Measurements from ENCODE around the gene LMBRD2. TPM values are rescaled to one million over a fixed set of nuclear protein-coding genes. Genes with fewer than 3 reads are reported as not detected.
A peak's percentile ranks its signal among the peaks of the same experiment; 100 is the strongest.

Gene LMBRD2
- total and polyA plus RNA-seq, 7 experiments from 2014 or later: 4.1 to 17.1 (median 7.9) TPM

DNA sequence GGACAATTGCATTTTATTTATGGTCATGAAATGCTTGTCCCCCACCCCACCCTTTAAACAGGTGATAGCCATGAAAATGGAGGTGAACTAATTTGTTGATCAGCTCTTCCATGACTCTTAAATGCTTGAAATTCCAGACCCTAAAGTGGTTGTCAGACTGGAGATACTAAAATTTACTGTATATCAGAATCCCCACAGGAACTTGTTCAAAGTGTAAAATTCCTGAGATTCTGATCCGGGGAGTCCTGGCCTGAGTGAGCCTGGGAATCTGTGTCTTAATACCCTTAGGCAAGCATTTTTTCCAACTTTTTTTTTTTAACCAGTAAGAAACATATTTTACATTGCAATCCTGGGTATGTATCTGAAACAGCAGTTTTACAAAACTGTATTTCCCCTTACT lies 4.9 kb upstream of the LMBRD2 start:
- no peak overlapping the region for H3K27ac Mint-ChIP-seq

DNA sequence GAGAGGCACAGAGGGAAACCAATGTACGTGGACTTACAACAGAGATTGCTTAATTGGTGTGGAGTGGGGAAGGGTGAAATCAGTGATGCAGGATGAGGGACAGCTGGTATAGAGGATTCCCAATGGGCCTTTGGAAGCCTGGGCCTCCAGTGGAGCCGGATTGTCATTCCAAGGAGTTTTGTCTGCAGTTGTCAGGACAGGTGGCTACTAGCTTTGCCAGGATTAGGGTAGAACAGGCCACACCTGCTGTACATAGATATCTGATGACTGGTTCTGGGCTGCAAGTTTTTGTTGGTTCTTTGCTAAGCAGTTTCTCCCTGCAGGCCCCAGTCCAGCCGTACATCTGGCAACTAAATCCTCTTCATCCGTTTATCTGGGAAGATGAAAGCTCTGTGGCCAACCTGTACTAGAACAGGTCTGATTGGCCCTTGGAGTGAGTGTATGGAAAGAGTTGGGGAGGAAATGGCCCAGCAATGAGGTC lies 4.5 kb upstream of the LMBRD2 start:
- ChIA-PET POLR2A (no interaction called here), CTCF (no interaction called here)
- H3K4me1 Mint-ChIP-seq: peaks cover 27 to 76% (median 67%) of the 10 kb centered on the region in 7 donors
- Histone ChIP-seq H3K27me3 (ENCODE audit: control insufficient read depth in 2 of 2, insufficient read depth in 2 of 2, low read length in 2 of 2) (no peaks in the 10 kb centered on the region), H3K36me3 (ENCODE audit: control insufficient read depth in 2 of 3, insufficient read depth in 3 of 3, low read length in 3 of 3) (peaks cover 4 to 48% (median 5%) of the 10 kb centered on the region in 3 experiments), H3K27ac (ENCODE audit: low read depth, low read length) (no peak overlapping the region), H3K4me1 (ENCODE audit: control insufficient read depth in 2 of 2, insufficient read depth in 2 of 2, low read length in 2 of 2) (peaks cover 6 to 11% of the 10 kb centered on the region in 2 donors), H3K9me3 (ENCODE audit: control insufficient read depth in 2 of 3, low read length in 3 of 3) (no peaks in the 10 kb centered on the region), H3K4me3 (ENCODE audit: low read length) (no peak overlapping the region)
- intact Hi-C loops (cut with micrococcal nuclease): loop anchor here in 1 of 2 donors (10.0 kb wide), 1 partner anchor 251 kb away; no protein-coding TSS in a partner anchor
- no peak for ATAC-seq
- H3K4me3 Mint-ChIP-seq: no peak overlapping the region
- H3K27me3 Mint-ChIP-seq: no peaks in the 10 kb centered on the region
- no peak overlapping the region for H3K27ac Mint-ChIP-seq
- peaks cover 8 to 64% (median 42%) of the 10 kb centered on the region in 5 donors for H3K36me3 Mint-ChIP-seq
- H3K9me3 Mint-ChIP-seq: no peaks in the 10 kb centered on the region
- no peak for DNase-seq

More for the DNA sequence above, 4.9 kb upstream of the LMBRD2 start:
- ChIA-PET POLR2A (no interaction called here), CTCF (no interaction called here)
- H3K4me3 Mint-ChIP-seq: no peak overlapping the region
- H3K27ac ChIP-seq (ENCODE audit: low read depth, low read length): no peak overlapping the region
- H3K9me3 ChIP-seq (ENCODE audit: control insufficient read depth in 2 of 3, low read length in 3 of 3): no peaks in the 10 kb centered on the region
- H3K9me3 Mint-ChIP-seq: no peaks in the 10 kb centered on the region
- peaks cover 26 to 81% (median 71%) of the 10 kb centered on the region in 7 donors for H3K4me1 Mint-ChIP-seq
- no peaks in the 10 kb centered on the region for H3K27me3 Mint-ChIP-seq
- intact Hi-C loops (cut with micrococcal nuclease): loop anchor here in 1 of 2 donors (10.0 kb wide), 1 partner anchor 252 kb away; no protein-coding TSS in a partner anchor
- ATAC-seq (no peak), DNase-seq (no peak)
- H3K4me1 ChIP-seq (ENCODE audit: control insufficient read depth in 2 of 2, insufficient read depth in 2 of 2, low read length in 2 of 2): peaks cover 6 to 11% of the 10 kb centered on the region in 2 donors
- H3K27me3 ChIP-seq (ENCODE audit: control insufficient read depth in 2 of 2, insufficient read depth in 2 of 2, low read length in 2 of 2): no peaks in the 10 kb centered on the region
- peaks cover 8 to 69% (median 47%) of the 10 kb centered on the region in 5 donors for H3K36me3 Mint-ChIP-seq
- H3K36me3 ChIP-seq (ENCODE audit: control insufficient read depth in 2 of 3, insufficient read depth in 3 of 3, low read length in 3 of 3): peaks cover 4 to 43% (median 5%) of the 10 kb centered on the region in 3 experiments
- no peak overlapping the region for H3K4me3 ChIP-seq (ENCODE audit: low read length)

- peaks cover 4 to 41% (median 5%) of the 10 kb centered on the region in 3 experiments for H3K36me3 ChIP-seq (ENCODE audit: control insufficient read depth in 2 of 3, insufficient read depth in 3 of 3, low read length in 3 of 3)
- ATAC-seq: no peak
- DNase-seq: no peak
- POLR2A ChIA-PET: no interaction called here
- CTCF ChIA-PET: no interaction called here
- no peaks in the 10 kb centered on the region for H3K9me3 Mint-ChIP-seq
- H3K27ac Mint-ChIP-seq: no peak overlapping the region
- peaks cover 14 to 19% of the 10 kb centered on the region in 2 donors for H3K4me1 ChIP-seq (ENCODE audit: control insufficient read depth in 2 of 2, insufficient read depth in 2 of 2, low read length in 2 of 2)
- no peaks in the 10 kb centered on the region for H3K27me3 Mint-ChIP-seq
- peaks cover 8 to 60% (median 41%) of the 10 kb centered on the region in 5 donors for H3K36me3 Mint-ChIP-seq
- no peak overlapping the region for H3K27ac ChIP-seq (ENCODE audit: low read depth, low read length)
- no peak overlapping the region for H3K4me3 ChIP-seq (ENCODE audit: low read length)
- peaks cover 36 to 83% (median 75%) of the 10 kb centered on the region in 7 donors for H3K4me1 Mint-ChIP-seq
- H3K9me3 ChIP-seq (ENCODE audit: control insufficient read depth in 2 of 3, low read length in 3 of 3): no peaks in the 10 kb centered on the region
- H3K4me3 Mint-ChIP-seq: no peak overlapping the region
- intact Hi-C loops (cut with micrococcal nuclease): loop anchor here in 1 of 2 donors (10.0 kb wide), 1 partner anchor 250 kb away; no protein-coding TSS in a partner anchor
- H3K27me3 ChIP-seq (ENCODE audit: control insufficient read depth in 2 of 2, insufficient read depth in 2 of 2, low read length in 2 of 2): no peaks in the 10 kb centered on the region
Measured at GRCh38 chr5:36155291-36155690, 3.6 kb upstream of the LMBRD2 start.

- Mint-ChIP-seq H3K36me3 (peaks cover 7 to 48% (median 34%) of the 10 kb centered on the region in 5 donors), H3K27me3 (no peaks in the 10 kb centered on the region), H3K9me3 (no peaks in the 10 kb centered on the region), H3K4me3 (peak overlapping the region; percentile 48 to 97 (median 90)), H3K27ac (peak overlapping the region in 3 of 9 donors; percentile 15 to 63 (median 17)), H3K4me1 (peaks cover 46 to 88% (median 82%) of the 10 kb centered on the region in 7 donors)
- Histone ChIP-seq H3K9me3 (ENCODE audit: control insufficient read depth in 2 of 3, low read length in 3 of 3) (no peaks in the 10 kb centered on the region), H3K36me3 (ENCODE audit: control insufficient read depth in 2 of 3, insufficient read depth in 3 of 3, low read length in 3 of 3) (peaks cover under 1 to 26% (median 5%) of the 10 kb centered on the region in 3 experiments), H3K4me1 (ENCODE audit: control insufficient read depth in 2 of 2, insufficient read depth in 2 of 2, low read length in 2 of 2) (peaks cover 17 to 24% of the 10 kb centered on the region in 2 donors), H3K27ac (ENCODE audit: low read depth, low read length) (no peak overlapping the region), H3K27me3 (ENCODE audit: control insufficient read depth in 2 of 2, insufficient read depth in 2 of 2, low read length in 2 of 2) (no peaks in the 10 kb centered on the region), H3K4me3 (ENCODE audit: low read length) (no peak overlapping the region)
- ATAC-seq (no peak), DNase-seq (no peak)
- ChIA-PET CTCF (no interaction called here), POLR2A (no interaction called here)
- intact Hi-C loops (cut with micrococcal nuclease): loop anchor here (5.0 to 10.0 kb wide), 6 partner anchors 249 to 1316 kb away; partner anchors contain the start of genes NUP155 (in 1 of the 2), SPEF2 (in 1 of the 2) and TTC23L (in 1 of the 2)
Measured at GRCh38 chr5:36153726-36154125, 2.0 kb upstream of the LMBRD2 start.

GRCh38 chr5:36153298-36153677 lies 1.6 kb upstream of the LMBRD2 start:
- Histone ChIP-seq H3K4me1 (ENCODE audit: control insufficient read depth in 2 of 2, insufficient read depth in 2 of 2, low read length in 2 of 2) (peaks cover 20 to 24% of the 10 kb centered on the region in 2 donors), H3K36me3 (ENCODE audit: control insufficient read depth in 2 of 3, insufficient read depth in 3 of 3, low read length in 3 of 3) (peaks cover 0 to 22% (median 5%) of the 10 kb centered on the region in 3 experiments), H3K27ac (ENCODE audit: low read depth, low read length) (no peak overlapping the region), H3K27me3 (ENCODE audit: control insufficient read depth in 2 of 2, insufficient read depth in 2 of 2, low read length in 2 of 2) (no peaks in the 10 kb centered on the region), H3K4me3 (ENCODE audit: low read length) (no peak overlapping the region), H3K9me3 (ENCODE audit: control insufficient read depth in 2 of 3, low read length in 3 of 3) (no peaks in the 10 kb centered on the region)
- Mint-ChIP-seq H3K27ac (peak overlapping the region in 3 of 9 donors; percentile 15 to 63 (median 17)), H3K4me3 (peak overlapping the region; percentile 48 to 97 (median 90)), H3K27me3 (no peaks in the 10 kb centered on the region), H3K36me3 (peaks cover 4 to 44% (median 31%) of the 10 kb centered on the region in 5 donors), H3K4me1 (peaks cover 49 to 88% (median 81%) of the 10 kb centered on the region in 7 donors), H3K9me3 (no peaks in the 10 kb centered on the region)
- DNase-seq (no peak), ATAC-seq (no peak)
- intact Hi-C loops (cut with micrococcal nuclease): loop anchor here (5.0 to 10.0 kb wide), 6 partner anchors 248 to 1316 kb away; partner anchors contain the start of genes NUP155 (in 1 of the 2), SPEF2 (in 1 of the 2) and TTC23L (in 1 of the 2)
- ChIA-PET CTCF (no interaction called here), POLR2A (interaction anchor here (3.2 kb wide), 1 partner anchor 88 kb away, joined by 35 read pairs; the partner anchor contains the start of gene NADK2)

GRCh38 chr5:36152324-36153297 lies 924 bp upstream of the LMBRD2 start:
- intact Hi-C loops (cut with micrococcal nuclease): loop anchor here (1.0 to 10.0 kb wide), 10 partner anchors 90 to 1315 kb away; partner anchors contain the start of genes BRIX1 (in 2 of the 2), NIPBL (in 2 of the 2), RAD1 (in 2 of the 2) and TTC23L (in 2 of the 2)
- Histone ChIP-seq H3K9me3 (ENCODE audit: control insufficient read depth in 2 of 3, low read length in 3 of 3) (no peaks in the 10 kb centered on the region), H3K27ac (ENCODE audit: low read depth, low read length) (peak overlapping the region; percentile 69), H3K4me1 (ENCODE audit: control insufficient read depth in 2 of 2, insufficient read depth in 2 of 2, low read length in 2 of 2) (peaks cover 24% of the 10 kb centered on the region in 2 donors), H3K36me3 (ENCODE audit: control insufficient read depth in 2 of 3, insufficient read depth in 3 of 3, low read length in 3 of 3) (peaks cover 0 to 16% (median 5%) of the 10 kb centered on the region in 3 experiments), H3K27me3 (ENCODE audit: control insufficient read depth in 2 of 2, insufficient read depth in 2 of 2, low read length in 2 of 2) (no peaks in the 10 kb centered on the region), H3K4me3 (ENCODE audit: low read length) (peak overlapping the region; percentile 87)
- ATAC-seq (no peak), DNase-seq (no peak)
- CTCF ChIA-PET: interaction anchor here (0.6 kb wide), 1 partner anchor 35 kb away, joined by 3 read pairs; no protein-coding TSS in a partner anchor
- no peaks in the 10 kb centered on the region for H3K27me3 Mint-ChIP-seq
- peak overlapping the region; percentile 76 to 97 (median 91) for H3K27ac Mint-ChIP-seq
- H3K9me3 Mint-ChIP-seq: no peaks in the 10 kb centered on the region
- H3K4me1 Mint-ChIP-seq: peaks cover 52 to 92% (median 79%) of the 10 kb centered on the region in 7 donors
- H3K4me3 Mint-ChIP-seq: peak overlapping the region; percentile 89 to 98 (median 96)
- H3K36me3 Mint-ChIP-seq: peaks cover 4 to 41% (median 28%) of the 10 kb centered on the region in 5 donors
- POLR2A ChIA-PET: interaction anchor here (0.7 to 3.2 kb wide), 4 partner anchors 8 to 1295 kb away, joined by 3 to 35 read pairs (median 6); partner anchors contain the start of gene NADK2
